Upper lobe of right lung (tissue), 1 donor: ENCODE measurements around the gene AMPH. TPM values are rescaled to one million over a fixed set of nuclear protein-coding genes. Genes with fewer than 3 reads are reported as not detected.
"Not testable (repeated sequence)": the region's sequence is repeated elsewhere in the genome, so short reads cannot be mapped to it uniquely, and the experiment has no call there.

Experiments used
- ATAC-seq: fragments of 200-7000 bp; cut with Tn5 transposase; one replicate; pipeline ENCODE4 v1.9.1; 2020; ENCODE audit warnings: mild to moderate bottlenecking, moderate library complexity
- DNase-seq: peaks from one replicate; pipeline ENCODE4 v3.0.0-alpha.2; 2020
- H3K27ac ChIP-seq: fragments of 200-600 bp; one replicate; pipeline ENCODE4 v1.8.0; 2022
- H3K27me3 ChIP-seq: fragments of 200-600 bp; one replicate; pipeline ENCODE4 v1.8.0; 2022; ENCODE audit warnings: mild to moderate bottlenecking
- H3K36me3 ChIP-seq: fragments of 200-600 bp; one replicate; pipeline ENCODE4 v1.8.0; 2022
- H3K4me1 ChIP-seq: fragments of 200-600 bp; one replicate; pipeline ENCODE4 v1.8.0; 2022
- H3K4me3 ChIP-seq: fragments of 200-600 bp; one replicate; pipeline ENCODE4 v1.8.0; 2022; ENCODE audit warnings: mild to moderate bottlenecking
- H3K9me3 ChIP-seq: fragments of 200-600 bp; one replicate; pipeline ENCODE4 v1.8.0; 2022
- intact Hi-C: fragments of 100-400 bp; cut with DNase I; formaldehyde crosslinking; loops from one replicate; pipeline ENCODE4 v1.11.0; 2022
- total RNA-seq: library from RNA; stranded (reverse); fragmentation: NEBNext Ultra II Directional; extraction: Animal tissue kit (Norgen Biotek cat#: 25700); gene quantifications from one replicate; pipeline ENCODE4 v1.2.1, GENCODE V29; 2021
- TF ChIP-seq, protein P1 (sequence below): fragments of 200-600 bp; IDR thresholded peaks from one replicate; pipeline ENCODE4 v1.8.0; 2022; ENCODE audit warnings: antibody characterized with exemption
- donor health status: DM: no; HTN: yes; CAD: no; lungs with severe emphysema.

The AMPH gene
- total RNA-seq, 1 donor from 2014 or later, result 0.58 TPM

DNA sequence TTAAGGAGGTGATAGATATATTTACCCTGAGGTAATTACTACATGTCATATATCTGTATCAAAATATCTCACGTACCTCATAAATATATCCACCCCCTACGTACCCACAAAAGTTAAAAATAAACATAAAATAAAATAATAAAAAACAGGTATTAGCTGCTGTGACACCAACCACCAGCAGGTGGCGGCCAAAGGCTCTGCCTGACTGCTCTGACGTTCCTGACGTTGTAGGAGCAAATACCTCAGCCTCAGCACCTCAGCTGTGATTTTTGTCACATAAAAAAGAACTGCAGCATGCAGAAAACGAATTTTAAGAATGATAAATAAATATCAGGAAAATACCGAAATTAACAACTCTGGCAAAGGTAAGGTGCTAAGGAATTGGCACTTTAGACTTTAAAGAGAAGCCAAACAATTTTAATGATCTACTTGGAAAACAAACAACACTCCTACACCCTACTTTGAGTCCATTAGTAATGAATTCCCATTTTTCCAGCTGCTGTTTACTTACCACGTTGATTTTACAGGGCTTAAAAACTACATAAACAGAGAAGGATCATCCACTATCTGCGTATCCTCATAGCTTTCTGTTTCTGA lies 232.3 kb downstream of the AMPH start:
- no peaks in the 10 kb centered on the region for H3K36me3 ChIP-seq
- H3K9me3 ChIP-seq, result no peaks in the 10 kb centered on the region
- peak; percentile 85 for ATAC-seq
- intact Hi-C loops, result no loop called here
- H3K4me1 ChIP-seq, result no peaks in the 10 kb centered on the region
- no peaks in the 10 kb centered on the region for H3K27me3 ChIP-seq
- H3K4me3 ChIP-seq, result no peak overlapping the region
- peak; percentile 74 for DNase-seq
- H3K27ac ChIP-seq, result no peak overlapping the region
- TF ChIP-seq, protein P1, sequence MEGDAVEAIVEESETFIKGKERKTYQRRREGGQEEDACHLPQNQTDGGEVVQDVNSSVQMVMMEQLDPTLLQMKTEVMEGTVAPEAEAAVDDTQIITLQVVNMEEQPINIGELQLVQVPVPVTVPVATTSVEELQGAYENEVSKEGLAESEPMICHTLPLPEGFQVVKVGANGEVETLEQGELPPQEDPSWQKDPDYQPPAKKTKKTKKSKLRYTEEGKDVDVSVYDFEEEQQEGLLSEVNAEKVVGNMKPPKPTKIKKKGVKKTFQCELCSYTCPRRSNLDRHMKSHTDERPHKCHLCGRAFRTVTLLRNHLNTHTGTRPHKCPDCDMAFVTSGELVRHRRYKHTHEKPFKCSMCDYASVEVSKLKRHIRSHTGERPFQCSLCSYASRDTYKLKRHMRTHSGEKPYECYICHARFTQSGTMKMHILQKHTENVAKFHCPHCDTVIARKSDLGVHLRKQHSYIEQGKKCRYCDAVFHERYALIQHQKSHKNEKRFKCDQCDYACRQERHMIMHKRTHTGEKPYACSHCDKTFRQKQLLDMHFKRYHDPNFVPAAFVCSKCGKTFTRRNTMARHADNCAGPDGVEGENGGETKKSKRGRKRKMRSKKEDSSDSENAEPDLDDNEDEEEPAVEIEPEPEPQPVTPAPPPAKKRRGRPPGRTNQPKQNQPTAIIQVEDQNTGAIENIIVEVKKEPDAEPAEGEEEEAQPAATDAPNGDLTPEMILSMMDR, result peak; percentile 80

DNA sequence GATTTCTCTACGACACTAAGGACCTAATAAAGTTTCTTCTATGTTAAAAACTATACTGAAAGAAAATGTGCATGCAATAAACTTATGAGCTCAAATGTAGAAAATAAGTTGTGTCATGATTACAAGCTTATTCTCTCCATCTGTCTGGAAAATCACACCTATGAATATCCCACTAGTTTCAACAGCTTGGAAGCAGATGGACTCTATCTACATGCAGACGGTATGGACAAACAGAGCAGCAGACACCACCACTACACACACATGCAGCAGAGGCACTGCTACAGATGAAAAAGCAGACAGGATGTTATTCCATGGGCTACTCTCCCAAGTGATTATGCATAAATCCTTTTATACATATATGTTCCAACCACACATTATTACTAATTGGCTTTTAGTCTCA lies 234.3 kb downstream of the AMPH start:
- TF ChIP-seq, protein P1, result no peak
- Histone ChIP-seq H3K9me3 (no peaks in the 10 kb centered on the region), H3K36me3 (no peaks in the 10 kb centered on the region), H3K27me3 (no peaks in the 10 kb centered on the region), H3K4me1 (no peaks in the 10 kb centered on the region), H3K4me3 (no peak overlapping the region), H3K27ac (no peak overlapping the region)
- no peak for ATAC-seq
- intact Hi-C loops, result no loop called here
- DNase-seq, result no peak

DNA sequence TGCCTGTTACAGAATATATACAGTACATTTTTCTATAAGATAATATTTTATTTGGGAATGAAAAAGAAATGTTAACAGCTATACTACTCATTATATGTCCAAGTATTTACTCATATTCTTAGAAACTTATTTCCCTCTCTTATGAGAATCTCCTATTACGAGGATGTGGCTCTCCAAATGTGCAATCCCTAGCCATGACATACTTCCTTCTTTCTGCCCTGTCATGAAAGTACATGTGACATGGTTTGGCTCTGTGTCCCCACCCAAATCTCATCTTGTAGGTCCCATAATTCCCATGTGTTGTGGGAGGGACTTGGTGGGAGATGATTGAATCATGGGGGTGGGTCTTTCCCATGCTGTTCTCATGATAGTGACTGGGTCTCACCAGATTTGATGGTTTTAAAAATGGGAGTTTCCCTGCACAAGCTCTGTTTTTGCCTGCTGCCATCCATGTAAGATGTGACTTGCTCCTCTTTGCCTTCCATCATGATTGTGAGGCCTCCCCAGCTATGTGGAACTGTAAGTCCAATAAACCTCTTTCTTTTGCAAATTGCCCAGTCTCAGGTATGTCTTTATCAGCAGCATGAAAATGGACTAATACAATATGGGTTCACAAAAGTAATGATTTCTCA lies 235.1 kb downstream of the AMPH start:
- intact Hi-C loops, DNase-seq, H3K9me3 ChIP-seq: not testable (repeated sequence)

DNA sequence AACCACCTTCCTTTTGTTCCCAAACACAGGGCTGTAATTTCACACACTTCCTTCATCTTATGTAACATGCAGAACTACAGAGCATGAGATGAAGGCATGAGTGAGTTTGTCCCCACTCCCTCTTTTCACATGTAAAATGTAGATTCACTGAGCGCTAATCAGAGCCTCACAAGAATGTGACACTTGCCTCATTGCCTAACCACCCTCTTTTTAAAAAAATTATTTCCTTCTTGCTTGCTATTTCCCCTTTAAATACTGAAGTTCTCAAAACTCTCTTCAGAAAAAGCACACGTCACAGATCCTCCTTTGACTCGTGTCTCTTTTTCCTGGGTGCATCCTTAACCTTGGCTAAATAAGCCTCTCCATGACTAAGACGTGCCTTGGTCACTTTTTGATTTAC lies 236.5 kb downstream of the AMPH start:
- intact Hi-C loops, result no loop called here
- Histone ChIP-seq H3K27me3 (no peaks in the 10 kb centered on the region), H3K4me1 (no peaks in the 10 kb centered on the region), H3K4me3 (no peak overlapping the region), H3K36me3 (no peaks in the 10 kb centered on the region), H3K27ac (no peak overlapping the region), H3K9me3 (no peaks in the 10 kb centered on the region)
- peak; percentile 45 for ATAC-seq
- TF ChIP-seq, protein P1, result no peak
- no peak for DNase-seq

More for the DNA sequence above, 235.1 kb downstream of the AMPH start:
- ATAC-seq, H3K4me1 ChIP-seq, H3K36me3 ChIP-seq, H3K27me3 ChIP-seq, H3K4me3 ChIP-seq, H3K27ac ChIP-seq: not testable (repeated sequence)

DNA sequence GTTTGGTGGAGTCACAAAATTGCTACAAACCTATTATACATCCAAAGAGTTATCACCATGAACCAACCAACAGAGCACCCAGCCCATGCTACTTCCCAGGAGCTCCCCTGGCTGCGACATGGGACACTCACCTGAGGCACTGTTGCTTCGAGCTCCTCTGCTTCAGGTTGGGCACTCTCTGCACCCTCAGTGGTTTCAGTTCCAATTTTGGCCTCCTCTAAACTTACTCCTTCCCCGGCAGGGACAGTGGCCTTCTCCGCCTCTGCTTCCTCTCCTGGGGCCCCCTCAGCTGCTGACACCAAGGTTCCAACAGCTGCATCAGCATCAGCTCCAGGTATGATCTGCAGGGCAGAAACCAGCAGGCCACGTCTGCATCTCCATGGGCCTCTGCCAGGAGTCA lies 237.3 kb downstream of the AMPH start:
- H3K9me3 ChIP-seq, result no peaks in the 10 kb centered on the region
- H3K4me1 ChIP-seq, result no peaks in the 10 kb centered on the region
- TF ChIP-seq, protein P1, result no peak
- no peak overlapping the region for H3K4me3 ChIP-seq
- intact Hi-C loops, result no loop called here
- ATAC-seq, result no peak
- H3K27me3 ChIP-seq, result no peaks in the 10 kb centered on the region
- no peak for DNase-seq
- H3K27ac ChIP-seq, result no peak overlapping the region
- H3K36me3 ChIP-seq, result no peaks in the 10 kb centered on the region

DNA sequence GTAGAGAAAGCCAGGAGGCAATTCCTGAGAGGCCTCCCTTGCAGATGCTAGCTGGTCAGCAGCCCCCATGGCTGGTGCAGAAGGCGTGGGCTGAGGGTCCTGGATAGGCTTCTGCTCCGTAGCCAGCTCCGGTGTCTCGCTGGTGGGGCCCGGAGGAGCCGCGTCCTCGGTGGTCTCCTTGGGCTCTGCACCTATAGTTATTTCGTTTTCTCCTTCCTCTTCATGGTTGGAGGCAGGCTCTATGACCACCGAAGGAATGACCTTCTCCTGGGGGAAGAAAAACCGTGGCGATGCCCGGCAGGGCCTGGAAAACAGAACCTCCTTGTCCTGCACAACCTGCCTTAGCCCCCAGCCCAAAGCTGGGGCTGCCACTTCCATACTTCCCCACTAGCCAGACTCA lies 239.4 kb downstream of the AMPH start:
- DNase-seq, result no peak
- no peaks in the 10 kb centered on the region for H3K36me3 ChIP-seq
- intact Hi-C loops, result no loop called here
- H3K27me3 ChIP-seq, result no peaks in the 10 kb centered on the region
- no peak overlapping the region for H3K4me3 ChIP-seq
- H3K9me3 ChIP-seq, result peaks cover 4% of the 10 kb centered on the region
- no peaks in the 10 kb centered on the region for H3K4me1 ChIP-seq
- H3K27ac ChIP-seq, result no peak overlapping the region
- TF ChIP-seq, protein P1, result no peak
- no peak for ATAC-seq
